UCSD-AML1 (cell line): ENCODE results near the gene LYZ.

ENCODE experiments used
- DNase-seq: peaks from one replicate; lab custom pipeline; 2025; ENCODE audit not compliant: unreplicated experiment; lab: John Stamatoyannopoulos, UW

LYZ gene

GRCh38 chr12:69338120-69338859 lies 9.9 kb upstream of the LYZ start:
- no peak for DNase-seq

- no peak for DNase-seq
Observed at GRCh38 chr12:69338936-69339335, 9.2 kb upstream of the LYZ start.

- DNase-seq, result no peak
Observed at GRCh38 chr12:69339999-69340398, 8.2 kb upstream of the LYZ start.

GRCh38 chr12:69341328-69341727 lies 6.9 kb upstream of the LYZ start:
- no peak for DNase-seq

GRCh38 chr12:69342421-69342820 lies 5.8 kb upstream of the LYZ start:
- DNase-seq, result no peak

GRCh38 chr12:69343357-69343756 lies 4.8 kb upstream of the LYZ start:
- no peak for DNase-seq

GRCh38 chr12:69343885-69344612 lies 4.1 kb upstream of the LYZ start:
- no peak for DNase-seq

- no peak for DNase-seq
Observed at GRCh38 chr12:69345077-69345476, 3.1 kb upstream of the LYZ start.

GRCh38 chr12:69345742-69346141 lies 2.4 kb upstream of the LYZ start:
- no peak for DNase-seq

- no peak for DNase-seq
Observed at GRCh38 chr12:69350002-69350626, 1.9 kb downstream of the LYZ start.

GRCh38 chr12:69350777-69351176 lies 2.6 kb downstream of the LYZ start:
- no peak for DNase-seq

GRCh38 chr12:69351462-69352236 lies 3.5 kb downstream of the LYZ start:
- no peak for DNase-seq

- DNase-seq, result no peak
Observed at GRCh38 chr12:69352904-69353303, 4.7 kb downstream of the LYZ start.

- no peak for DNase-seq
Observed at GRCh38 chr12:69354172-69354555, 6.0 kb downstream of the LYZ start.

- DNase-seq, result no peak
Observed at GRCh38 chr12:69354556-69355187, 6.5 kb downstream of the LYZ start.

- no peak for DNase-seq
Observed at GRCh38 chr12:69355363-69356028, 7.3 kb downstream of the LYZ start.

- peak; percentile 87 for DNase-seq
Observed at GRCh38 chr12:69359531-69360347, 11.6 kb downstream of the LYZ start, which contains the start of gene YEATS4. Gene YEATS4 (plus strand): TSS chr12:69359743. CDS start chr12:69359973, 230 bp downstream.

- DNase-seq, result no peak
Observed at GRCh38 chr12:69360348-69360672, 12.1 kb downstream of the LYZ start.

GRCh38 chr12:69366796-69367195 lies 18.6 kb downstream of the LYZ start:
- DNase-seq, result no peak

- no peak for DNase-seq
Observed at GRCh38 chr12:69368171-69368570, 20.0 kb downstream of the LYZ start.
